Lower leg skin (tissue), 4 donors: ENCODE data around the gene ZNF398. TPM values are rescaled to one million over a fixed set of nuclear protein-coding genes. Genes with fewer than 3 reads are reported as not detected.
"Not testable (repeated sequence)": the region's sequence is repeated elsewhere in the genome, so short reads cannot be mapped to it uniquely, and the experiment has no call there.

Experiments
- DNase-seq, 2 donors: peaks; one replicate each; pipeline ENCODE4 v3.0.0-alpha.2; 2019; ENCODE audit warnings: low spot score in 2 of 2
- H3K4me3 ChIP-seq: fragments of 200-600 bp; sonication (generic); 2 replicates; pipeline ENCODE4 v1.5.1; 2017; ENCODE audit warnings: mild to moderate bottlenecking, low read depth; ENCODE audit not compliant: poor library complexity, severe bottlenecking
- POLR2A ChIP-seq, 2 donors: fragments of 450-650 bp; IDR thresholded peaks; one replicate each; pipeline ENCODE4 v1.6.1; 2016 to 2017; ENCODE audit warnings: antibody characterized with exemption in 2 of 2, mild to moderate bottlenecking in 1 of 2, moderate library complexity in 1 of 2
- WGBS, 2 donors: methylation state at CpG; one replicate each; pipeline ENCODE4 v1.1.5; 2018; 5-methylcytosine and 5-hydroxymethylcytosine counted together
- intact Hi-C: fragments of 100-400 bp; cut with DNase I; formaldehyde crosslinking; loops from one replicate; pipeline ENCODE4 v1.15.0; 2023; ENCODE audit warnings: low total_unique reads
- total RNA-seq, 4 donors: library from RNA; depleted of rRNA; stranded (reverse); fragments of >200 nt; gene quantifications; one replicate each; pipeline ENCODE4 v1.1.0, GENCODE V29; 2016
- TF ChIP-seq, protein P1 (sequence below), 3 donors: fragments of 450-650 bp; IDR thresholded peaks; one replicate each; pipeline ENCODE4 v1.5.1; 2016; ENCODE audit warnings: antibody characterized with exemption in 3 of 3, mild to moderate bottlenecking in 3 of 3, moderate library complexity in 2 of 3

Gene ZNF398
- total RNA-seq, 4 donors from 2014 or later = 20.9 to 47.8 (median 30.4) TPM

DNA sequence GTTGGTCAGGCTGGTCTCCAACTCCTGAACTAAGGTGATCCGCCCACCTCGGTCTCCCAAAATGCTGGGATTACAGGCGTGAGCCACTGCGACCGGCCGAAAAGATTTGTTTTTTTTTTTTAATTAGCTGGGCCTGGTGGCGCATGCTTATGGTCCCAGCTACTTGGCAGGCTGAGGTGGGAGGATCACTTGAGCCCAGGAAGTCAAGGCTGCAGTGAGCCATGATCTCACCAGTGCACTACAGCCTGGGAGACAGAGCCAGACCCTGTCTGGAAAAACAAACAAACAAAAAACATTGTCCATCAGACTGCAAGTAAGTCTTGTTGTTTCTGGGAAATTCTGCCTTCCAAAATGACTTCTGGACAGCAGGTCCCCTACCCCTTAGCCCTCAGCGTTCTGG is 75.9 kb downstream of the ZNF398 start:
- intact Hi-C loops = no loop called here
- H3K4me3 ChIP-seq = no peak overlapping the region
- DNase-seq = no peak
- TF ChIP-seq, protein P1, sequence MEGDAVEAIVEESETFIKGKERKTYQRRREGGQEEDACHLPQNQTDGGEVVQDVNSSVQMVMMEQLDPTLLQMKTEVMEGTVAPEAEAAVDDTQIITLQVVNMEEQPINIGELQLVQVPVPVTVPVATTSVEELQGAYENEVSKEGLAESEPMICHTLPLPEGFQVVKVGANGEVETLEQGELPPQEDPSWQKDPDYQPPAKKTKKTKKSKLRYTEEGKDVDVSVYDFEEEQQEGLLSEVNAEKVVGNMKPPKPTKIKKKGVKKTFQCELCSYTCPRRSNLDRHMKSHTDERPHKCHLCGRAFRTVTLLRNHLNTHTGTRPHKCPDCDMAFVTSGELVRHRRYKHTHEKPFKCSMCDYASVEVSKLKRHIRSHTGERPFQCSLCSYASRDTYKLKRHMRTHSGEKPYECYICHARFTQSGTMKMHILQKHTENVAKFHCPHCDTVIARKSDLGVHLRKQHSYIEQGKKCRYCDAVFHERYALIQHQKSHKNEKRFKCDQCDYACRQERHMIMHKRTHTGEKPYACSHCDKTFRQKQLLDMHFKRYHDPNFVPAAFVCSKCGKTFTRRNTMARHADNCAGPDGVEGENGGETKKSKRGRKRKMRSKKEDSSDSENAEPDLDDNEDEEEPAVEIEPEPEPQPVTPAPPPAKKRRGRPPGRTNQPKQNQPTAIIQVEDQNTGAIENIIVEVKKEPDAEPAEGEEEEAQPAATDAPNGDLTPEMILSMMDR (IDR thresholded peaks at IDR 0.05) = no peak
- TF ChIP-seq POLR2A (IDR thresholded peaks at IDR 0.05) = no peak
- WGBS, 2 donors = 95% methylated on average over 8 of the region's 8 CpGs

DNA sequence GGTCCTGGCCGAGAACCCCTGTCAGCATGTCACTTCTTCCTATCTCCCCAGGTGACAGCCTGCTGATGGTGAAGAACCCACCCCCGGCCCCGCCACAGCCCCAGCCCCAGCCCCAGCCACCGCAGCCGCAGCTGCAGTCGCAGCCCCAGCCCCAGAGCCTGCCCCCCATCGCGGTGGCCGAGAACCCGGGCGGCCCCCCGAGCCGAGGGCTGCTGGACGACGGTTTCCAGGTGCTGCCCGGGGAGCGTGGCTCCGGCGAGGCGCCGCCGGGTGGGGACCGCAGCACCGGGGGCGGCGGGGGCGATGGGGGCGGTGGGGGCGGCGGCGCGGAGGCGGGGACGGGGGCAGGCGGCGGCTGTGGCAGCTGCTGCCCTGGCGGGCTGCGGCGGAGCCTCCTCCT is 76.5 kb downstream of the ZNF398 start:
- no peak overlapping the region for H3K4me3 ChIP-seq
- no peak for DNase-seq
- TF ChIP-seq, protein P1 (IDR thresholded peaks at IDR 0.05) = no peak
- TF ChIP-seq POLR2A (IDR thresholded peaks at IDR 0.05) = no peak
- 96 to 99% methylated on average over 22 to 24 of the region's 39 CpGs for WGBS, 2 donors
- intact Hi-C loops = no loop called here

DNA sequence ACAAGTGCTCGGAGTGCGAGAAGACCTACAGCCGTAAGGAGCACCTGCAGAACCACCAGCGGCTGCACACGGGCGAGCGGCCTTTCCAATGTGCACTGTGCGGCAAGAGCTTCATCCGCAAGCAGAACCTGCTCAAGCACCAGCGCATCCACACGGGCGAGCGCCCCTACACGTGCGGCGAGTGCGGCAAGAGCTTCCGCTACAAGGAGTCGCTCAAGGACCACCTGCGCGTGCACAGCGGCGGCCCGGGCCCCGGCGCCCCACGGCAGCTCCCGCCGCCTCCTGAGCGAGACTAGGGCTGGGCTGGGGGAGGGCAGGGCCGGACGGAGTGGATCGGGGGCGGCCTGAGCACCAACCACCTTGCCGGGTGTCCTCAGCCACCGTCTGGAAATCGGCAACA is 77.1 kb downstream of the ZNF398 start:
- WGBS, 2 donors = 91 to 94% methylated on average over 10 to 37 of the region's 37 CpGs

DNA sequence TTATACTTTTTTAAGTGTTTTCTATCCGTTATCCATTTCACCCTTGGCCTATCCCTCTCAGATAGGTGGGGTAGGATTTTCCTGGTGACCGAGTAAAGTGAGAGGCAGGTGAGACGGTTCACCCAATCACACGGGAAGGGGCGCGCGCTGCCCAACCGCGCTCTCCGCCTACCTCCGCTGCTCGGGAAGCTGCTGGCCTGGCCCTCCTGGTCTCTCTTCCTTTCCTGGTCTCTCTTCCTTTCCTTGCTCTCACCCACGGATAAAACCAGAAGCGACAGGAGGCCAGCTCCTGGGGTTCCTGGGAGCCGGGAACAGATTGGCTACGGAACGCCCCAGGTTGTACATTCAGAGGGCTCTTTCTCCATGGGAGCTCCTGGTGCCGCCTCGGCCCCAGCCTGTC is 77.9 kb downstream of the ZNF398 start:
- no peak overlapping the region for H3K4me3 ChIP-seq
- 94 to 96% methylated on average over 19 of the region's 19 CpGs for WGBS, 2 donors
- intact Hi-C loops = no loop called here
- TF ChIP-seq POLR2A (IDR thresholded peaks at IDR 0.05) = no peak
- TF ChIP-seq, protein P1 (IDR thresholded peaks at IDR 0.05) = no peak
- no peak for DNase-seq

More for the DNA sequence above, 77.1 kb downstream of the ZNF398 start:
- intact Hi-C loops = no loop called here
- TF ChIP-seq POLR2A (IDR thresholded peaks at IDR 0.05) = no peak
- TF ChIP-seq, protein P1 (IDR thresholded peaks at IDR 0.05) = no peak
- DNase-seq = no peak
- no peak overlapping the region for H3K4me3 ChIP-seq

DNA sequence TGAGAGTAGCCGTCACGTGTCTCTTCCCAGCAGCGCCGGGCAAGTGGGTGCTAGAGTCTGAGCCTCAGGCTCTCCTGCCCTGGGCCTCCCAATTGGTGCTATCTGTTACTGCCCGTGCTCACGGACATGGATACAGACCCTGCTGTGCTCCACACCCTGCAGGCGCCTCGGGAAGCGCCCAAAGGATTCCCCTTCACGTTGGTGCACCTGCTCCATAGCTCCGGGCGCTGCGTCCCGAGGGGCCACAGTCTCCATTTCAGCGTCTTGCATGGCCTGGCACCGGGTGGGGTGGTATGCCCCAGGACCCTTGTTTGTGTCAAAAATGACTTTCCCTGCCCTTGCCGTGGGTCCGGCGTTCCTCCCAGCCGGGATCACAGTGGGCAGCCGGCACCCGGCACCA is 78.4 kb downstream of the ZNF398 start:
- no peak overlapping the region for H3K4me3 ChIP-seq
- no peak for DNase-seq
- intact Hi-C loops = no loop called here
- WGBS, 2 donors = 91 to 92% methylated on average over 21 to 22 of the region's 22 CpGs
- TF ChIP-seq, protein P1 (IDR thresholded peaks at IDR 0.05) = no peak

DNA sequence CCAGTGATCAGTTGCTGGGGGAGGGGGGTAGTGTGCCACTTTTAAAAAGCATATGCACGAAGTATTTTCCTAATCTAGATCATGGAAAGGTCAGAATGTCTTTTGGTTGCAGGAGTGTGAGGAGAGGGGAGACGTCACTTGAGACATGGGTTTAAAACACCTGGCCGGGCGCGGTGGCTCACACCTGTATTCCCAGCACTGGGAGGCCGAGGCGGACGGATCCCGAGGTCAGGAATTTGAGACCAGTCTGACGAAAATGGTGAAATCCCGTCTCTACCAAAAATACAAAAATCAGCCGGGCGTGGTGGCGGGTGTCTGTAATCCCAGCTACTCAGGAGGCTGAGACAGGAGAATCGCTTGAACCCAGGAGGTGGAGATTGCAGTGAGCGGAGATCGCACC is 79.1 kb downstream of the ZNF398 start:
- intact Hi-C loops, DNase-seq, H3K4me3 ChIP-seq: not testable (repeated sequence)
- 90 to 92% methylated on average over 17 of the region's 17 CpGs for WGBS, 2 donors
